Measurements from ENCODE around the gene GH1. TPM values are rescaled to one million over a fixed set of nuclear protein-coding genes. Genes with fewer than 3 reads are reported as not detected.
"Not testable (repeated sequence)": the region's sequence is repeated elsewhere in the genome, so short reads cannot be mapped to it uniquely, and the experiment has no call there.

Gene GH1
- total and polyA plus RNA-seq, 4 donors, result 5.5 TPM; not detected in 3

- Histone ChIP-seq H3K27ac (ENCODE audit: low read depth, low read length) (no peak overlapping the region), H3K4me3 (ENCODE audit: low read depth, low read length) (no peak overlapping the region), H3K4me1 (ENCODE audit: control insufficient read depth, insufficient read depth, low read length) (no peaks in the 10 kb centered on the region), H3K36me3 (ENCODE audit: control insufficient read depth, insufficient read depth, low read length) (no peaks in the 10 kb centered on the region), H3K9me3 (ENCODE audit: control insufficient read depth, insufficient read depth, low read length) (no peaks in the 10 kb centered on the region), H3K27me3 (ENCODE audit: control insufficient read depth, insufficient read depth, low read length) (peaks cover 3% of the 10 kb centered on the region)
- DNase-seq (ENCODE audit: low read depth in 4 of 6, low spot score in 6 of 6), result no peak
- WGBS (ENCODE audit: insufficient coverage), result 78% methylated on average over 13 of the region's 13 CpGs
These were observed 993 bp downstream of the GH1 start for GRCh38 chr17:63917646-63918045.

GRCh38 chr17:63917206-63917605, 1.4 kb downstream of the GH1 start:
- H3K4me3 ChIP-seq (ENCODE audit: low read depth, low read length); H3K4me1 ChIP-seq (ENCODE audit: control insufficient read depth, insufficient read depth, low read length); H3K9me3 ChIP-seq (ENCODE audit: control insufficient read depth, insufficient read depth, low read length); H3K27ac ChIP-seq (ENCODE audit: low read depth, low read length); H3K27me3 ChIP-seq (ENCODE audit: control insufficient read depth, insufficient read depth, low read length); H3K36me3 ChIP-seq (ENCODE audit: control insufficient read depth, insufficient read depth, low read length); DNase-seq (ENCODE audit: low read depth in 4 of 6, low spot score in 6 of 6): not testable (repeated sequence)
- 86% methylated on average over 6 of the region's 11 CpGs for WGBS (ENCODE audit: insufficient coverage)

GRCh38 chr17:63916566-63917185, 2.0 kb downstream of the GH1 start:
- Histone ChIP-seq H3K9me3 (ENCODE audit: control insufficient read depth, insufficient read depth, low read length) (no peaks in the 10 kb centered on the region), H3K4me3 (ENCODE audit: low read depth, low read length) (no peak overlapping the region), H3K27me3 (ENCODE audit: control insufficient read depth, insufficient read depth, low read length) (peaks cover 3% of the 10 kb centered on the region), H3K27ac (ENCODE audit: low read depth, low read length) (no peak overlapping the region), H3K36me3 (ENCODE audit: control insufficient read depth, insufficient read depth, low read length) (no peaks in the 10 kb centered on the region), H3K4me1 (ENCODE audit: control insufficient read depth, insufficient read depth, low read length) (no peaks in the 10 kb centered on the region)
- WGBS (ENCODE audit: insufficient coverage), result 93% methylated on average over 11 of the region's 12 CpGs
- no peak for DNase-seq (ENCODE audit: low read depth in 4 of 6, low spot score in 6 of 6)

GRCh38 chr17:63915753-63916152, 2.9 kb downstream of the GH1 start:
- DNase-seq (ENCODE audit: low read depth in 4 of 6, low spot score in 6 of 6); H3K27me3 ChIP-seq (ENCODE audit: control insufficient read depth, insufficient read depth, low read length); H3K4me3 ChIP-seq (ENCODE audit: low read depth, low read length); H3K4me1 ChIP-seq (ENCODE audit: control insufficient read depth, insufficient read depth, low read length); H3K27ac ChIP-seq (ENCODE audit: low read depth, low read length); H3K36me3 ChIP-seq (ENCODE audit: control insufficient read depth, insufficient read depth, low read length); H3K9me3 ChIP-seq (ENCODE audit: control insufficient read depth, insufficient read depth, low read length): not testable (repeated sequence)
- 84% methylated on average over 9 of the region's 10 CpGs for WGBS (ENCODE audit: insufficient coverage)

- no peak overlapping the region for H3K27ac ChIP-seq (ENCODE audit: low read depth, low read length)
- no peak for DNase-seq (ENCODE audit: low read depth in 4 of 6, low spot score in 6 of 6)
- H3K9me3 ChIP-seq (ENCODE audit: control insufficient read depth, insufficient read depth, low read length), result no peaks in the 10 kb centered on the region
- no peaks in the 10 kb centered on the region for H3K36me3 ChIP-seq (ENCODE audit: control insufficient read depth, insufficient read depth, low read length)
- H3K27me3 ChIP-seq (ENCODE audit: control insufficient read depth, insufficient read depth, low read length), result peaks cover 3% of the 10 kb centered on the region
- H3K4me1 ChIP-seq (ENCODE audit: control insufficient read depth, insufficient read depth, low read length), result no peaks in the 10 kb centered on the region
- 95% methylated on average over 7 of the region's 7 CpGs for WGBS (ENCODE audit: insufficient coverage)
- H3K4me3 ChIP-seq (ENCODE audit: low read depth, low read length), result no peak overlapping the region
These were observed 4.2 kb downstream of the GH1 start for GRCh38 chr17:63914471-63914870.

- no peaks in the 10 kb centered on the region for H3K4me1 ChIP-seq (ENCODE audit: control insufficient read depth, insufficient read depth, low read length)
- no peaks in the 10 kb centered on the region for H3K27me3 ChIP-seq (ENCODE audit: control insufficient read depth, insufficient read depth, low read length)
- H3K36me3 ChIP-seq (ENCODE audit: control insufficient read depth, insufficient read depth, low read length), result no peaks in the 10 kb centered on the region
- H3K9me3 ChIP-seq (ENCODE audit: control insufficient read depth, insufficient read depth, low read length), result no peaks in the 10 kb centered on the region
- WGBS (ENCODE audit: insufficient coverage), result 51% methylated on average over 5 of the region's 8 CpGs
- H3K4me3 ChIP-seq (ENCODE audit: low read depth, low read length), result no peak overlapping the region
- no peak overlapping the region for H3K27ac ChIP-seq (ENCODE audit: low read depth, low read length)
- peak in 3 of 6 donors; percentile 5 to 61 (median 30) for DNase-seq (ENCODE audit: low read depth in 4 of 6, low spot score in 6 of 6)
These were observed 7.0 kb downstream of the GH1 start for GRCh38 chr17:63911657-63912100.

GRCh38 chr17:63911041-63911635, 7.5 kb downstream of the GH1 start, which contains the start of gene CSHL1:
Gene CSHL1 (minus strand): TSS chr17:63911258. CDS start chr17:63911196, 62 bp downstream.
- no peak for DNase-seq (ENCODE audit: low read depth in 4 of 6, low spot score in 6 of 6)
- WGBS (ENCODE audit: insufficient coverage), result 70% methylated on average over 12 of the region's 15 CpGs
- Histone ChIP-seq H3K4me3 (ENCODE audit: low read depth, low read length) (no peak within 1 kb of the TSS), H3K9me3 (ENCODE audit: control insufficient read depth, insufficient read depth, low read length) (no peaks in the 10 kb centered on the region), H3K27me3 (ENCODE audit: control insufficient read depth, insufficient read depth, low read length) (no peaks in the 10 kb centered on the region), H3K4me1 (ENCODE audit: control insufficient read depth, insufficient read depth, low read length) (no peaks in the 10 kb centered on the region), H3K36me3 (ENCODE audit: control insufficient read depth, insufficient read depth, low read length) (no peaks in the 10 kb centered on the region), H3K27ac (ENCODE audit: low read depth, low read length) (no peak within 1 kb of the TSS)

GRCh38 chr17:63910096-63910495, 8.5 kb downstream of the GH1 start:
- no peak for DNase-seq (ENCODE audit: low read depth in 4 of 6, low spot score in 6 of 6)
- Histone ChIP-seq H3K4me3 (ENCODE audit: low read depth, low read length) (no peak overlapping the region), H3K27ac (ENCODE audit: low read depth, low read length) (no peak overlapping the region), H3K36me3 (ENCODE audit: control insufficient read depth, insufficient read depth, low read length) (no peaks in the 10 kb centered on the region), H3K4me1 (ENCODE audit: control insufficient read depth, insufficient read depth, low read length) (no peaks in the 10 kb centered on the region), H3K9me3 (ENCODE audit: control insufficient read depth, insufficient read depth, low read length) (no peaks in the 10 kb centered on the region), H3K27me3 (ENCODE audit: control insufficient read depth, insufficient read depth, low read length) (no peaks in the 10 kb centered on the region)
- 86% methylated on average over 9 of the region's 14 CpGs for WGBS (ENCODE audit: insufficient coverage)

- H3K4me3 ChIP-seq (ENCODE audit: low read depth, low read length); DNase-seq (ENCODE audit: low read depth in 4 of 6, low spot score in 6 of 6); H3K27me3 ChIP-seq (ENCODE audit: control insufficient read depth, insufficient read depth, low read length); H3K9me3 ChIP-seq (ENCODE audit: control insufficient read depth, insufficient read depth, low read length); H3K4me1 ChIP-seq (ENCODE audit: control insufficient read depth, insufficient read depth, low read length); H3K27ac ChIP-seq (ENCODE audit: low read depth, low read length); H3K36me3 ChIP-seq (ENCODE audit: control insufficient read depth, insufficient read depth, low read length): not testable (repeated sequence)
- 90% methylated on average over 8 of the region's 10 CpGs for WGBS (ENCODE audit: insufficient coverage)
These were observed 9.1 kb downstream of the GH1 start for GRCh38 chr17:63909586-63909985.

GRCh38 chr17:63907161-63907778, 11.4 kb downstream of the GH1 start:
- H3K27ac ChIP-seq (ENCODE audit: low read depth, low read length); H3K27me3 ChIP-seq (ENCODE audit: control insufficient read depth, insufficient read depth, low read length); DNase-seq (ENCODE audit: low read depth in 4 of 6, low spot score in 6 of 6); H3K36me3 ChIP-seq (ENCODE audit: control insufficient read depth, insufficient read depth, low read length); H3K9me3 ChIP-seq (ENCODE audit: control insufficient read depth, insufficient read depth, low read length); H3K4me3 ChIP-seq (ENCODE audit: low read depth, low read length); H3K4me1 ChIP-seq (ENCODE audit: control insufficient read depth, insufficient read depth, low read length): not testable (repeated sequence)
- 78% methylated on average over 2 of the region's 12 CpGs for WGBS (ENCODE audit: insufficient coverage)

Data from spinal cord (tissue), 10 donors.